WTC11 (cell line): ENCODE results near the gene SLC8A1. TPM values are rescaled to one million over a fixed set of nuclear protein-coding genes. Genes with fewer than 3 reads are reported as not detected.

Source experiments
- ATAC-seq: fragments of 200-7000 bp; cut with Tn5 transposase; 2 replicates; pipeline ENCODE4 v1.10.0; 2021; ENCODE audit warnings: mild to moderate bottlenecking, moderate library complexity
- CTCF ChIA-PET: fragments of 300-600 bp; sonication (Branson Sonifier 250); formaldehyde crosslinking; loops from one replicate; lab custom pipeline; 2021; ENCODE audit warnings: antibody characterized with exemption; lab: Charles Lee
- POLR2A ChIA-PET: fragments of 350-600 bp; sonication (Branson Sonifier 250); formaldehyde crosslinking; loops from one replicate; lab custom pipeline; 2021; ENCODE audit warnings: antibody characterized with exemption; lab: Charles Lee
- DNase-seq: peaks from one replicate; pipeline ENCODE4 v3.0.0; 2021; ENCODE audit warnings: low spot score
- H3K27ac Mint-ChIP-seq: 2 replicates; pipeline ENCODE4 v1.8.0; 2021; ENCODE audit warnings: mixed read lengths
- H3K27me3 Mint-ChIP-seq: 2 replicates; pipeline ENCODE4 v1.8.0; 2021; ENCODE audit warnings: low read depth, mild to moderate bottlenecking, moderate library complexity, mixed read lengths
- H3K36me3 Mint-ChIP-seq: 2 replicates; pipeline ENCODE4 v1.8.0; 2021; ENCODE audit warnings: mixed read lengths
- H3K4me1 Mint-ChIP-seq: 2 replicates; pipeline ENCODE4 v1.8.0; 2022; ENCODE audit warnings: mixed read lengths
- H3K4me3 Mint-ChIP-seq: 2 replicates; pipeline ENCODE4 v1.8.0; 2021; ENCODE audit warnings: mild to moderate bottlenecking, moderate library complexity, mixed read lengths
- H3K9me3 Mint-ChIP-seq: 2 replicates; pipeline ENCODE4 v1.8.0; 2021; ENCODE audit warnings: mixed read lengths
- ARID4B ChIP-seq: sonication (generic); formaldehyde crosslinking; IDR thresholded peaks from 2 replicates; pipeline ENCODE4 v1.8.0; 2023; ENCODE audit warnings: missing genetic modification reagents, mild to moderate bottlenecking, borderline replicate concordance
- ATF1 ChIP-seq: sonication (generic); formaldehyde crosslinking; IDR thresholded peaks from 2 replicates; pipeline ENCODE4 v1.8.1; 2023; ENCODE audit warnings: mild to moderate bottlenecking, moderate library complexity, missing genetic modification reagents
- ATF6 ChIP-seq: sonication (generic); formaldehyde crosslinking; IDR thresholded peaks from 2 replicates; pipeline ENCODE4 v1.8.1; 2023; ENCODE audit warnings: mild to moderate bottlenecking, missing genetic modification reagents
- CTCF ChIP-seq: fragments of 200-600 bp; IDR thresholded peaks from 2 replicates; pipeline ENCODE4 v1.8.0; 2022; ENCODE audit warnings: antibody characterized with exemption
- EMX1 ChIP-seq: fragments of 250-450 bp; sonication (Bioruptor Pico); IDR thresholded peaks from 2 replicates; pipeline ENCODE4 v1.8.0; 2021; ENCODE audit warnings: mild to moderate bottlenecking
- ERG ChIP-seq: fragments of 250-450 bp; sonication (Bioruptor Pico); IDR thresholded peaks from 2 replicates; pipeline ENCODE4 v1.8.0; 2021; ENCODE audit warnings: mild to moderate bottlenecking
- JUN ChIP-seq: sonication (generic); formaldehyde crosslinking; IDR thresholded peaks from 2 replicates; pipeline ENCODE4 v1.8.0; 2023; ENCODE audit warnings: mild to moderate bottlenecking, missing genetic modification reagents
- KAT7 ChIP-seq: sonication (generic); formaldehyde crosslinking; IDR thresholded peaks from 2 replicates; pipeline ENCODE4 v1.8.1; 2023; ENCODE audit warnings: missing genetic modification reagents, mild to moderate bottlenecking, borderline replicate concordance
- PRRX2 ChIP-seq: fragments of 250-450 bp; sonication (Bioruptor Pico); IDR thresholded peaks from 2 replicates; pipeline ENCODE4 v1.8.0; 2021; ENCODE audit warnings: mild to moderate bottlenecking
- RELA ChIP-seq: sonication (generic); formaldehyde crosslinking; IDR thresholded peaks from 2 replicates; pipeline ENCODE4 v1.8.1; 2022; ENCODE audit warnings: missing genetic modification reagents, mild to moderate bottlenecking, borderline replicate concordance
- ZNF281 ChIP-seq: sonication (generic); formaldehyde crosslinking; IDR thresholded peaks from 2 replicates; pipeline ENCODE4 v1.8.0; 2023; ENCODE audit warnings: mild to moderate bottlenecking, missing genetic modification reagents
- ZNF671 ChIP-seq: fragments of 250-450 bp; sonication (Bioruptor Pico); IDR thresholded peaks from 2 replicates; pipeline ENCODE4 v1.8.0; 2021; ENCODE audit warnings: mild to moderate bottlenecking
- ZSCAN18 ChIP-seq: fragments of 250-450 bp; sonication (Bioruptor Pico); IDR thresholded peaks from 2 replicates; pipeline ENCODE4 v2.1.2; 2022; ENCODE audit warnings: mild to moderate bottlenecking, moderate library complexity
- total RNA-seq: library from RNA; stranded (reverse); gene quantifications from 3 replicates; pipeline ENCODE4 v1.2.3, GENCODE V29; 2021

SLC8A1 gene
- total RNA-seq, 1 experiment from 2014 or later = 2.6 TPM

- peaks cover 9% of the 10 kb centered on the region; the same call in 1 of the 2 replicates for H3K4me1 Mint-ChIP-seq
- H3K4me3 Mint-ChIP-seq = no peak overlapping the region
- TF ChIP-seq JUN (no peak), ERG (CRISPR knock-in tag) (no peak)
- no peak for ATAC-seq
- no peak overlapping the region for H3K27ac Mint-ChIP-seq
- DNase-seq = no peak
- no peaks in the 10 kb centered on the region for H3K27me3 Mint-ChIP-seq
- POLR2A ChIA-PET = no interaction called here
- CTCF ChIA-PET = no interaction called here
- H3K36me3 Mint-ChIP-seq = no peaks in the 10 kb centered on the region
- H3K9me3 Mint-ChIP-seq = no peaks in the 10 kb centered on the region
Observed at GRCh38 chr2:40169430-40169829, 282.5 kb downstream of the SLC8A1 start.

- no peak for DNase-seq
- Mint-ChIP-seq H3K36me3 (no peaks in the 10 kb centered on the region), H3K27ac (no peak overlapping the region), H3K9me3 (no peaks in the 10 kb centered on the region)
- ChIA-PET CTCF (no interaction called here), POLR2A (no interaction called here)
- ATAC-seq = no peak
- no peak for TF ChIP-seq ZSCAN18 (CRISPR knock-in tag)
- TF ChIP-seq, all 79 proteins: peak for 0
- no peaks in the 10 kb centered on the region for H3K27me3 Mint-ChIP-seq
- no peak overlapping the region for H3K4me3 Mint-ChIP-seq
- peaks cover 10% of the 10 kb centered on the region; the same call in 1 of the 2 replicates for H3K4me1 Mint-ChIP-seq
Observed at GRCh38 chr2:40168546-40168945, 283.3 kb downstream of the SLC8A1 start.

GRCh38 chr2:40168032-40168431, 283.9 kb downstream of the SLC8A1 start:
- Mint-ChIP-seq H3K36me3 (no peaks in the 10 kb centered on the region), H3K4me1 (peaks cover 10% of the 10 kb centered on the region; the same call in 1 of the 2 replicates), H3K4me3 (no peak overlapping the region), H3K27ac (no peak overlapping the region), H3K9me3 (no peaks in the 10 kb centered on the region), H3K27me3 (no peaks in the 10 kb centered on the region)
- ChIA-PET CTCF (no interaction called here), POLR2A (no interaction called here)
- ATAC-seq (no peak), DNase-seq (no peak)
- TF ChIP-seq ZSCAN18 (CRISPR knock-in tag) (no peak), PRRX2 (CRISPR knock-in tag) (no peak), ARID4B (no peak), ATF1 (CRISPR knock-in tag) (no peak), ZNF671 (CRISPR knock-in tag) (no peak), CTCF (no peak), JUN (no peak), EMX1 (CRISPR knock-in tag) (no peak), RELA (no peak), ZNF281 (CRISPR knock-in tag) (no peak), KAT7 (no peak), ATF6 (CRISPR knock-in tag) (no peak)
